Activated T-cell treated with anti-CD3 and anti-CD28 coated beads, Interleukin-2, amount 50 U/mL, for 1 hour (primary cell): ENCODE results near the gene TMEM272.
"Not testable (repeated sequence)": the region's sequence is repeated elsewhere in the genome, so short reads cannot be mapped to it uniquely, and the experiment has no call there.

Experiments
- DNase-seq: peaks from one replicate; pipeline ENCODE4 v3.0.0-alpha.2; 2020

TMEM272 gene

DNA sequence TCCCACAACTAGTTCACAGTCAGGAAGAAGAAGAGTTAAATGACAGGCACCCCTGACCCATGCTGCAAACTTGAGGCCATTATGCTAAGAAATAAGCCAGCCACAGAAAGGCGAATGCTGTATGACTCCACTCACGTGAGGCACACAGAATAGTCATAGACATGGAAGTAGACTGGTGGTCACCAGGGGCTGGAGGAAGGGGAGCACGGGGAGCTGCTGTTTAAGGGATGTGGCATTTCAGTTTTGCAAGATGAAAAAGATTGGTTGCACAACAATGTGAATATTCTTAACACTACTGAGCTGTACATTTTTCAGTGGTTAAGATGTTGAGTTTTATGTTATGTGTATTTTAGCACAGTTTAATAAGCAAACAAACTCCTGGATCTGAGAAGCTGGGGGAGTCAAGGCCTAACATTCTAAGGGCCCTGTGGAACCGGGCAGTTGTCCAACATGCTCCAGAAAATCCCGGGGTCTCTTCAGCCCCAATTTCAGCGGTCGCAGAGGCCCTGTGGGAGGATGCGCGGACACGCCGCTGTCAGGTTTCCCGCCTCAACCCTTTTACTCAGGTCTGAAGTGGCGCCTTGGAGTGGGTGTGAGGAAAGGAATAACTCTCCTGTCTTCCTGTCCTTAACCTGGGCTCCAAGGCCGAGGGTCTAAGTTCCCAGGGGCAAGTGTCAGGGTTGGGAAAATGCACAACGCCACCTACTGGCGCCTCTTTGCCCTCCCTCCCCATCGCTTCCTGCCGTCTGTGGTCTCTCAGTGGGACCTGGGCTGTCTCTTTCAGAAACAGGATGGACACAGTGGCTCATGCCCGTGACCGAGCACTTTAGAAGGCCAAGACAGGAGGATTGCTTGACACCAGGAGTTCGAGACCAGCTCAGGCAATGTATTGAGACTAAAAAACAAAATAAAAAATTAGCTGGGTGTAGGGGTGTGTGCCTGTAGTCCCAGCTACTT lies 4.4 kb upstream of the TMEM272 start:
- peak; percentile 47 for DNase-seq

DNA sequence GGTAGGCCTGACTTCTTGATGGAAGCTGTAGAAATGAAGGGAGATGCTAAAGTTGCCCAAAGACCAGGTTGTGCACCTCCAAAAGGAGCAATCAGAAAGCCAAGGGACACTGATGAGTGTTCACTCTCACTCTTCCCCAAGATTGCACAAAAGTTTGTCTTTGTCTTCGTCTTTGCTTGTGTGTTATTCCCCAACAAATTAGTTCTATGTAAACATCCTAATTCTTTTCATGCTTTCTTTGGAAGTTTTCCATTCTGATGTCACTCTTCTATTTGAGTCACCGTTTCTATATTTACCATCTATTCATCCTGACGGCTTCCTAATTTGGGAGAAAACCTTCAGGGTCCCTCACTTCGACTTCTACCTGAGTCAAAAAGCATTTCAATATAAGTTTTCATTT lies 3.7 kb upstream of the TMEM272 start:
- DNase-seq, result no peak

DNA sequence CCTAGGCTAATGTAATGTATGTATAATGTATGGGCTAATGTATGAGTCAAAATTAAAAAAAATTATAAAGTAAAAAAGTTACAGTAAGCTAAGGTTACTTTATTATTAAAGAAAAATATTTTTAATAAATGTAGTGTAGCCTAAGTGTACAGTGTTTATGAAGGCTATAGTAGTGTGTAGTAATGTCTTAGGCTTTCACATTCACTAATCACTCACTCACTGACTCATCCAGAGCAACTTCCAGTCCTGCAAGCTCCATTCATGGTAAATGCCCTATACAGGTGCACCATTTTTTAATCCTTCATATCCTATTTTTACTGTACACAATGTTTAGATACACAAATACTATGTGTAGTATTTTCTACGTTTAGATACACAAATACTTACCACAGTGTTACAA lies 1.8 kb upstream of the TMEM272 start:
- no peak for DNase-seq

DNA sequence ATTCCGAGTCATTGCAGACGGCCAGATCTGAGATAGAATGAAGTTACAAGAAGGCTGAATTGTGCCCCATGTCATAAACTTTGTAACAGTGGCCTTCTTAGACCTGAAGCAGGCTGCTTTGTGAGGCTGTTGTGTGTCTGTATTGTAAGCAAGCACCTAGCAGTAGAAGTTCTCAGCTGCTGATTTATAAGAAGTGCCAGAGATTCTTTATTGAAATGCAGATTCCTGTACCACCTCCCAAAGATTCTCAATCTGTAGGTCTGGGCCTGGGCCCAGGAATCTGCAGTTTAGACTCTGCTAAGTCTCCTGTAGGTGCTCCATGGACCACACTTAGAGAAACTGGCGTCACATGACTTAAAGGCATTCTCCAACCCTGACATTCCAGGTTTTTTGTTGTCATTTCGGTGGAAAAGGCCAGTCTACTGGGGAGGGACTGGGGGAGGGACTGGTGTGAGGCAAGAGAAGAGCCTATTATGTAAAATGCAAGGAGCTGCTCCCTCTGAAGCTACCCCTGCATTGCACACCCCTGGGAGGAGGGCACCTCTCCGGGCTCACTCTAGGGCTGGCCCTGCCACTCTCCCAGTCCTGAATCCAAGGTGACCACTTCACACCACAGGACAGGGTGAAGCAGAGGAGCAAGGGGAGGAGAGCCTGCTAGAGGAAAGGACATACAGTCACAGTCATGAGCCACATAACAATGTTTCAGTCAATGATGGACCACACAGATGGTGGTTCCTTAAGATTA lies 769 bp upstream of the TMEM272 start:
- no peak for DNase-seq

DNA sequence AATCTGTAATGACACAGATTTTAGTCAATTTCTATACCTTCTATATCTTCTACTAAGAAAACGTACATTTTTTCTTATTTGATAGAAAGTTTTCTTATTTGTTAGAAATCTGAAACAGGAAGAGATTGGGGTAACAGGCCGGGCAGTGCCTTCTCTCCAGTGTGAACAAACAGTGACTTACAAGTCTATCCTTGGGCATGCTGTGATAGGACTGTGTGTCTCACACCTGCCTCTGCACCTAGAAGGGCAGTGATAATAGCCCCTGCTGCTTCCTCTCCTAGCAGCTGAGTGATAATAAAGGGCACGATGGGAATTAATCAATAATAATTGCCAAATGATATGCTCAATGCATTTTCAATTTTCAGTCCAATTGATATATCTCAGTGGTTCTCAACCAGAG lies 1.4 kb downstream of the TMEM272 start:
- no peak for DNase-seq

DNA sequence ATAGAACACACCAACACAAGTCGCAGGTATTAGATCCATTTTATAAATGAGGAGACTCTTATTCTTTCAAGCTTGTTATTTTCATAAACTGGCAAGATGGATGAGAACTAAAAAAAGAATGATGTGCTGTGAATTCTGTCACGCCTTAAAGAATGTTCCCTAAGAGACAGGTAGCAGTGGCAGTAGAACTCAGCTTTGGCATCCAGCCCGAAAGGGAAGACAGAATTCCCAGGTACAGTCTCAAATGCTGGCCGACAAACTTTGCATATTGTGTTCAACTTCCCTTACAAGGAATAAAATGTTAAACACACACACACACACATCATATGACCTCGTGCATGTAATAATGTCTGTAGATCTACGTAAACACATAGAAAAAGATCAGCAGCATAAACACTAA lies 3.2 kb downstream of the TMEM272 start:
- DNase-seq, result no peak

DNA sequence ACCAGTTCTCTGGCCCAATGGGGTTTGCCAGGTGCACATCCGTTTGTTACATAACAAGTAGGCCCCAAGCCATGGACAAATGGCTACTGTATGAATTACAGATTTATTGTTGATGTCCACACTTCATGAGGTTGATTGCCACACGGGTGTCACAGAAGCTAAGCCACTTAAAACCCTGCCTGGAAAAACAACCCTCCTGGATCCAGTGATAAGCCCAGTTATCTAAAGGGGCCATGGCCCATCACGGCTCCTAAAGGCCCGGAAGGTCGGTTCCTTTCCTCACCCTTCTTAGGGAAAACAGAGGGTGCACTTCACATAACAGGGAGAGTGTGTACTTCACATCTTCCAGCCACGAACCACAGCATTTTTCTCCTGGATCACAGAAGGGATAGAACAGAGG lies 4.1 kb downstream of the TMEM272 start:
- no peak for DNase-seq

DNA sequence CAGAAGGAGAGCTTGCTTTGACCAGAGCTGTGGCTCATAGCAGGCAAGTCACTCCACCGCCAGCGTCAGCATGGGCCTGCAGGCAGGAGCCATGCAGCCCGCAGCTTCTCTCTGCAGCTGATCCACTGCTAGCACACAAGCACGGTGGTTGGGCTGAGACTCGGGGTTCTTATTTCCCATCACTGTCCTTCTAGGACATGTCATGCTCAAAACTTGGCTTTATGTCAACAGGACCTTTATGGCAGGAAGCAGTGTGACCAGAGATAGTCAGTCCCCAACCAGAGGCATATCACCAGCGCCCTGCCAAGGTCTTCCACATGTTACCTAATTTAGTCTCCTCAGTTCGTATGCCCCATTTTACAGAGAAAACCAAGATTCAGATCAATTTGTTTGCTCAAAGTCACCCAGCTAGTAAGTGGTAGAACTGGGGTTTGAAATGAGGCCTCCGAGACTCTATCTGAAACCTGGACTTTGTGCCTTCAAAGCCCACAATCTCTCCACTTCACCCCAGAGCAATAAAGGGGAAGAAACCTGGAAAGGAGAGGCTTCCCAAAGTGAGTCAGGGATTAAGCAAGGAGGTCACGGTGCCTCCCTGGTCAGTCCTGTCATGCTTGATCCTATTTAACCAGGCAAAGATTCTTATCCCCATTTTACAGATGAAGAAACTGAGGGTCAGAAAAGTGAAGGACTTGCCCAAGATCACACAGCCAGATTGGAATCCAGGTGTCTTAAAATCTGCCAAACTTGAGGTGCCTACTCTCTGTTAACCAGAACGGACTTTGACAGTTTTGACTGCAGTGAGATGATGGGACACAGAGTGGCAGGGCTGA lies 5.1 kb downstream of the TMEM272 start:
- DNase-seq, result no peak

DNA sequence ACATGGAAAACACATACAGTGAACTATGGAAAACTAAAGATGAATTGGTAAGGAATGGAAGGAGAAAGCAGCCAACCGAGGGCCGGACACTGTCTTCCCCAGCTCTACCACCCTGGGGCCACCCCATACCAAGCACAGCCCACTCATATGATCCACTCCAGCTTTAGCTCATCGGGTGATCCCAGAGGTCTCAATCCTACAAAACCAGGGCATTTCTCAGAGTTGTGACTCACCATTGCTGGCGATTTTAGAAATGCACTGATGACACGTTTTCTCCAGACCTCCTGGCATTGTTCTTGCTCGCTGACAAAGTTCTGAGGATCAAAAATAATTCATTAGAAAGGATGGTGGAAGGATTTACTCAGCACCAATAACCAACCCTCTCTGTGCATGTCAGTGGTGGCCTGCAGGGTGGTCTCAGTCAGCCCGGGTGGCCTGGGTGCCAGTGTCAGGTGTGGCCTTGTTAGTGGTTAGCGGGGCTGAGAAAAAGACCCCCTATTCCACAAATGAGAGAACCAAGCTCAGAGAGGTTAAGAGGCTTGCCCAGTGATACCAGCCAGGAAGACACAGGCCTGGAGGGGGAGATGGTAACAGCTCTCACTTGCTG lies 6.6 kb downstream of the TMEM272 start:
- DNase-seq, result no peak

DNA sequence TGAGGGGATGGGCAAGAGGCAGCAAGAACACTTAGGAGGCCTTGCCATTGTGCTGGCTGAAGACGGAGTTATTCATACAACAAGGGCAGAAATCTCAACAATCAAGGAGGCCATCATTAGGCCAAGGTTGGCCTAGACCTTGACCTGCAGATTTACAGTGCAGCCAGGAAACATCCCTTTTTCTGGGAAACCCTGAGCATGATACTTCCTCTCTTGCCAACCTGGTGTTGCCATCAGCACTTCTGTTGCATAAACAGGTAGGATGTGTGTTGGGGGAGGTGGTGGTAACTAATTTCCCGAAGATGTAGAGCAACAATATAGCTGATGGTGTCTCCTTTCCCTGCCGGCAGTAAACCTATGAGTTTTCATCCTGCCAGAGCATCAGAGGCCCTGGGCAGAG lies 8.0 kb downstream of the TMEM272 start:
- no peak for DNase-seq

DNA sequence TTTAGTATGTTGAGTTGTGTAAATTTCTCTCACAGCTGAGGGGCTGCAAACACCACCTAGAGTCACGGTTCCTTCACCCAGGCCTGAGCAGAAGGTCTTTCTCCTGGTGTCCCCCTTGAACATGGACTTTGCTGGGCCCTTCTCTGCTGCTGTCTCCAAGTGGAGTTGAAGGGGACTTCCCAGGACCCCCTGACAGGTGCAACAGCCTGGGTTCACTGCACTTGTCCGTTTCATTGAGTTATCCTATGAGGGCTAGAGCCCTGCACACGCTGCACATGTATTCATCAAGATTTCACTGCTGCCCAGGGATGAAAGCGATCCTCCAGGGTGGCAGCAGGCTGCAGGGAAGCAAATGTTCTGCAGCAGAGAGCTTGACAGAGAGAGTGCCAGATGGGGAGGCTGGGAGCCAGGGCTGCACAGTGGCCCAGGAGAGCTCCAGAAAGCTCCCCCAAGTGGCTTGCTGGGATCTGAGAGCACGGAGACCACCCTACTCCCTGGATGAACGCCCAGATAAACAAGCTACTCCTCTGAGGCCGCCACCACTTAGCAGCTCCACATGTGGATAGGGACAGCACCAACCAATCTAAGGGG lies 10.3 kb downstream of the TMEM272 start:
- no peak for DNase-seq

DNA sequence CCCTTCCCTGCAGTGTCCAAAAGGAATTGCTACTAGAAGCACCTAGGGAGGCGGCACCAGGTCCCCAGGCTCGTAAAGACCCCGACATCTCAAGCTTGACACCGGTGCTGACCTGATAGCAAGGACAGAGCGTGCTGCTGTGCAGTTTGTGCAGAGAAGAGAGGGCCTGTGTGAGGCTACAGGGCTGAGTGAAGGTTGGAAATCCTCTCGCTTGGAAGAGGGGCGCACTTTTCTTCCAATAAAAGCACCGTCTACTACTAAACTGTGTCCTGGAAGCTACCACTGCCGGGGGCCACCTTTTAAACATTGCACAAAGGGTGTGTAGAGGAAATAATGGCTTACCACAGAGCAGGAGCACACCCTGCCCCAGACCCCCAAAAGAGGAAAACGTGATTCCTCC lies 11.0 kb downstream of the TMEM272 start:
- DNase-seq, result no peak

DNA sequence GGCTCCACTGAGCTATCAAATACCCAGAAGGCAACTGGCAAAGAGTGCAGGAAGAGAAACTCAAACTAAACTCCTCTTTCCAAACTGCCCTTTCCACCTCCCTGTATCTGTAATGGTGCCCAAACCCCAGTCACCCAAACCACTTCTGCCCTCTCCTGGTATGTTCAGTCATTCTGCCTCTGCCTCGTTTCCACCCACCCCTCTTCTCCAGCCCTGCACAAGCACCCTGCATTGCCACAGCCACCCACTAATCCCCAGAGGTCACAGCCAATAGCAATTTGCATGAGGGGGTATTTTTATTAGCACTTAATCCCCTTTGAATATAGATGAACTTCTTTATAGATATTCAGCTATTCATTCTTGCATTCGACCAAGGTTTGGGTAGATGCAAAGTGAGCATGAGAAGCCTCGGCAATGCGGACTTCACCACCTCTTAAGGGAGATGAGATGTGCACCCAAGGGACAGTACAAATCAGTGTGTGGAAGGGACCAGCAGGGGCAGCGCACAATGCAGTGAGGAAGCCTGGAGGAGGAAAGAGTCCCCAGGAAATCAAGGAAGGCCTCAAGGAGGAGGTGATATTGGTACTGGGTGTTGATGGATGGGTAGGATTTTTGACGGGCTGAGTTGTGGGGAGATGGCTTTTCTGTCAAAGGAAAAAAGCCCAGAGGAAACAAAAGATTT lies 12.4 kb downstream of the TMEM272 start:
- DNase-seq, result peak; percentile 55

DNA sequence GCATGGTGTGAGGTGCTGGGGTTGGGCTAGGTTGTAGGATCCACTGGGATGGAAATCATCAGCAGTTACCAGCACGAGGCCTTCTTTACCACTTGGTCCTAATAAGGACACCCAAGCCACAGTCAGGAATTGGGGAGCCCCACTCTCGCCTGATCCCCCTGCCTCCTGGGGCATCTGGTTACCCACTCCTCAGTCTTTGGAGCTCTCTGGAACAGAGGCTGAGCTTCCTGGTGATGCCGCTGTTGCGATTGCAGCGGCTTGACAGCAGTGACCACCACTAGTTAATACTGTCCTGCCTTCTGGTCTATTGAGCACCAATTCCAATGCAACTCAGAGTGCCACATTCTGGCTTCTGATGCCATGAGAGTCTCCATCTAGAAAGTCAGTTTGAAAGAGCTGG lies 13.5 kb downstream of the TMEM272 start:
- no peak for DNase-seq

DNA sequence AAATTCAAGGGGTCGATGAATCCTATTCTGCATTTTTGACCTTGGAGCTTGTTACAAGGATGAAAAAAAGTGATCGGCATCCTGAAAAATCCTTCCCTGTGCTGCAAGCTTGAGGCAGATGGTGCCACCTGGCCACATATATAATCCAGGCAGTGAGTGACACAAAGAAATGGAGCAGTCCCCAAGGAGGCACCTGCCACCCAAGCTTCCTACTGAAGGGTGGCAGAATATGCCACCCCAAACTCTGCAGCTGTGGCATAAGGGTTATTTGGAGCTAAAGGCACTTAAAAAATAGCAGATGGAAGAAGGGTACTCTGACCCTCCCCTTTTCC lies 15.4 kb downstream of the TMEM272 start:
- DNase-seq, result no peak

DNA sequence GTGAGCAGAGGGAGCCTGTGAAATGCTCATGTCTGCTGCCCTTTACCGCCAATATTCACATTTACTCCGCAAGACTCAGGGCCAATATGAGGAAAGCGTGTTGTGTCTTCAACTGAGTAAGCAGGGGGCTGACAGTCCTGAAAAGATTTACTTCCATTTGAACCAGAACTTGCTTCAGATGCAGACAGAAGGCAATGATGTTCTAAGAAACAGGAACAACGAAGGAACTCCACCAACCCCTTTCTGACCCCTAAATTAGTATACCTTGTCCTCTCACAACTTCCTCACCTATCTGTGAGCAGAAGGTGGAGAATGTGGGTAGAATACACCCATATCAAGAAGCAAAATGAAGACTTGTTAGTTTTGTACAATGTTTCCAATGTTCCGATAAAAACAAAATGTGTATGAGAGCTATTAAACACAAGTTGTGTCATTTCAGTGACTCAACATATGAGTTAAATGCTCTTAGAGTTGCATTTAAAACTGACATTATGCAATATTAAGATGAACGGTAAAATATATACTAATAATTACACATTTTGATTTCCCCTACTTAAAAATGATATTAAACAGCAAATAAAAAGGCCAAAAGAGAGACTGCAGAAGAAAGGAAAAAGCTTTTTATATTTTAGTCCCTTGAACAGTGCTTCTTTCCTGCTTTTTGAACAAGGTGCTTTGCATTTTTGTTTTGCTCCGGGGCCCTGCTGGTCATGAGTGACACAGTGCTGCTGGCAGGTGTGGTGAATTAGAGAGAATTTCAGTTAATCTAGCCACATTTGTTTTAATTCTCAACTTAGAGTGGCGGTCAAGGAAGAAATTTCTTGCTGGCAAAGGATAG lies 16.0 kb downstream of the TMEM272 start:
- no peak for DNase-seq

DNA sequence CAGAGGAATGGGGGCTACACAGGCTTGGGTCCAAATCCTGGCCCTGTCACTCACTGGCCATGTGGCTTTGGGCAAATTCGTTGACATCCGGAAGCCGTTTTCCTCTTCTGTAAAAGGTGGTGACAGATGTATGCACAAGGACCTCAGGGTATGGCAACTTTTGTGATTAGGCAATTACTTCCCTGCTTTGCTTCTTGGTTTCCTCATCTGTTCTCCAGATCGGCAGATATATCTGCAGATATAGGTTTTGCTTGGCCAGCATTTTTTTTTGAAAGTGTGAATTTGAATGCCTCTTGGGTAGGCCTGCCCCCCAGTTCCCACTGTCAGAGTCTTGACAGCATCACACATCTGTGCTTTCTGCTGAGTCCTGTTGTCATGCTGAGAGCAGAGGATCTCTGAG lies 17.7 kb downstream of the TMEM272 start:
- DNase-seq, result no peak

DNA sequence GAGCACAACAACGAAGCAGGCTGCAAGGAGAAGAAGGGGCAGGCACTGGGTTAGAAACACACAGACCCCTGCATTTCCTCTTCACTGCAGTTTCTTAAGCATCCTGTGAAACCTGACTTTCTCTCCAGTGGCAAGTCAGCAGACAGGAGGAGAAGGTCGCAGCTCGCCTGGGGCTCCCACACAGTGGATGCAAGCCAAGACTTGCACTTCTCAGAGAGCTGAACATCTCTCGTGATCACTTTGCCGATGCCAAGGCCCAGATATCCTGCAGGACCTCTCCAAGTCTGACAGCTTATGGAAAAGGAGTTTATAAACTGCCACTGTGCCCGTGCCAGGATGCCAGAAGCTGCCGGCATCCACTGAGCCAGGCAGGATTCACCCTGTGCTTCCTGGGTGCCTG lies 18.4 kb downstream of the TMEM272 start:
- no peak for DNase-seq

DNA sequence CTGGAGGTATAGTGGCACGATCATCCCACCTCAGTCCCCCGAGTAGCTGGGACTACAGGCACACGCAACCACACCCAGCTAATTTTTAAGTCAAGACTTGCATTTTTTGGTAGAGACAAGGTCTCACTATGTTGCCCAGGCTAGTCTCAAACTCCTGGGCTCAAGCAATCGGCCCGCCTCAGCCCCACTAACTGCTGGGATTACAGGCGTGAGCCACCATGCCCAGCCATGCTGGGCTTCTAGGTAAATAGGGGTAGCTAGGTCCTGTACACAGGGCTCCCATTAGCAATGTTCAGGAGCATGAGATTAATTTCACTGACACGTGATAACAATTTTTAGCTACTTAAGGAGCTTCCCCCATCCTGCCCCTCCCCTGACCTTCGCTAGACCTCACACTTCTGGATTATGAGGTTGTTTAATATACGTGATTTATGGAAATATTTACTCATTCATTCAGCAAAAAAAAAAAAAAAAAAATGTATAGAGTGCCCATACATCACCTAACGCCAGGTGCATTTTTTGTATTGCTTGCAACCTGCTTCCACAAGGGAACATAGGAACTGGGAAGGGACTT lies 19.2 kb downstream of the TMEM272 start:
- DNase-seq, result no peak

DNA sequence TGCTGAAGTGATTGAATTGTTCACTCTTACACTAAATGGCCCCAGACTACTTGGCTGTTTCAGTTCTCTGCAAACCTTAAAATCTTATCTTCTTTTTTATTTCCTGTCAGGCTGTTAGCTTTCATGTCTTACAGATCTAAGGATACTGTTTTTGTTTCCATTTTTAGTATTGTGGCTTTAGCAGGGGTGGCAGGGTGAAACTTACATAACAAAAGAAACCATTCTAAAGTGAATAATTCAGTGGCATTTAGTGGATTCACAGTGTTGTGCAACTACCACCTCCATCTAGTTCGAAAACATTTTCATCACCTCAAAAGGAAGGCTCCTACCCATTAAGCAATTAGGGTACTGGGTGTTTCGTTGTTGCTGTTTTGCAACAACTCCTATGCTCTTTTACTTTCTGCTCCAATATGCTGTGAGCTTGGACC lies 19.8 kb downstream of the TMEM272 start:
- no peak for DNase-seq

DNA sequence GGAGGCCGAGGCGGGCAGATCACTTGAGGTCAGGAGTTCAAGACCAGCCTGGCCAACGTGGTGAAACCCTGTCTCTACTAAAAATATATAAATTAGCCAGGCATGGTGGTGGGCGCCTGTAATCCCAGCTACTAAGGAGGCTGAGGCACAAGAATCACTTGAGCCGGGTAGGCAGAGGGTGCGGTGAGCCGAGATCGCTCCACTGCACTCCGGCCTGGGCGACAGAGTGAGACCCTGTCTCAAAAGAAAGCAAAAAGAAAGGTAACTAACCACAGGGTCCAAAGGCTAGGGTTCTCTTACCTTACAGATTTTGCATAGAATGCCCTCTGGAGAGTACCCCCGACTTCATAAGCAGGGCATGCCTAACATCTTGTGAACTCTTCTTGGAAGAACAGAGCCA lies 20.3 kb downstream of the TMEM272 start:
- DNase-seq, result not testable (repeated sequence)
